ENCODE results near the gene RNFT1. TPM values are rescaled to one million over a fixed set of nuclear protein-coding genes. Genes with fewer than 3 reads are reported as not detected.
"Not testable (repeated sequence)": the region's sequence is repeated elsewhere in the genome, so short reads cannot be mapped to it uniquely, and the experiment has no call there.

RNFT1 gene
- total RNA-seq, 2 donors from 2014 or later = 20.1 to 25.5 TPM

DNA sequence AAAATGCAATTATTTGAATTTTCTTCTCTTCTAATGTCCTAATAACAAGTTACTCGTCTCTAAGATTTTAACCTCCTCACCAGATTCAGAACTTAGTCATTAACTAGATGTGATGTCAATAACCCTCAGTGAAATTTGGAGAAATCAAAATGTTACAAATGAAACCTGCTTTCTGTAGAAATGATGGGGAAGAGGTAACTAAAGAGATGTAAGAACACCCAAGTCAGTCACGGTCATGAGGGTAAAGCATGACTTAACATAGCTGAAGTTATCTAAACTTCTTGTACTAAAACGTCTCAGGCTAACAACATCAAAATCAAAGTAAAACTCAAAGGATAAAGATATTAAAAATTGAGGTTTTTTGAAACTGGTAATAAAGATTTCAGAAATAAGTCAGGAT, 9.7 kb downstream of the RNFT1 start:
- H3K36me3 Mint-ChIP-seq = peaks cover 15% of the 10 kb centered on the region
- no peak for ATAC-seq

DNA sequence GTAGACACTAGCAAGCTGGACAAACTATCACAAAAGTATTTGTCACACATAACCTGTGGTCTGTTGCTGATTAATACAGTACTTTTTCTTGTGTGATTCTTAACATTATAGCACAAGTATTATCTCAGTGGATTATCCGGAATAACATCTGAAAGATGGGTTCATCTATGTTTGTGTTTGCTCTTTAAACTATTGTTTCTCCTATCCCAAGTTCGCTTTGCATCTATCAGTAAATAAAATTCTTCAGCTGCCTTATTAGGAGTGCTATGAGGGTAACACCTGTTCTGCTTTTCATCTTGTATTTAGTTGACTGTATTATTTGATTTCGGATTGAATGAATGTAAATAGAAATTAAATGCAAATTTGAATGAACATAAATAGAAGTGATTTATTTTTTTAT, 14.5 kb downstream of the RNFT1 start:
- peaks cover 15% of the 10 kb centered on the region for H3K36me3 Mint-ChIP-seq
- H3K27ac Mint-ChIP-seq = no peak overlapping the region
- no peak overlapping the region for H3K4me3 Mint-ChIP-seq
- H3K27me3 Mint-ChIP-seq = no peaks in the 10 kb centered on the region
- ATAC-seq (no peak), DNase-seq (ENCODE audit: low spot score) (no peak)
- H3K9me3 Mint-ChIP-seq = no peaks in the 10 kb centered on the region
- H3K4me1 Mint-ChIP-seq (ENCODE audit: low read depth in 2 of 2) = peaks cover 2 to 14% of the 10 kb centered on the region in 2 donors

More for the DNA sequence above, 9.7 kb downstream of the RNFT1 start:
- Mint-ChIP-seq H3K4me3 (no peak overlapping the region), H3K27ac (no peak overlapping the region), H3K9me3 (no peaks in the 10 kb centered on the region), H3K27me3 (no peaks in the 10 kb centered on the region), H3K4me1 (ENCODE audit: low read depth in 2 of 2) (peaks cover 4 to 5% of the 10 kb centered on the region in 2 donors)
- DNase-seq (ENCODE audit: low spot score) = no peak

DNA sequence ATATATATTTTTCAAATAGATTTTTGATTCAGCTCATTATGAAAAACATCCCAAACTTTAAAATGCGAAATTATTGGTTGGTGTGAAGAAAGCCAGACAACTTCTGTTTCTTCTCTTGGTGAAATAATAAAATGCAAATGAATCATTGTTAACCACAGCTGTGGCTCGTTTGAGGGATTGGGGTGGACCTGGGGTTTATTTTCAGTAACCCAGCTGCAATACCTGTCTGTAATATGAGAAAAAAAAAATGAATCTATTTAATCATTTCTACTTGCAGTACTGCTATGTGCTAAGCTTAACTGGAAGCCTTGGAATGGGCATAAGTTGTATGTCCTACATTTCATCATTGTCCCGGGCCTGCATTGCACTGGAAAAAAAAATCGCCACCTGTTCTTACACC, 17.2 kb downstream of the RNFT1 start:
- not testable (repeated sequence) for H3K4me3 Mint-ChIP-seq; H3K9me3 Mint-ChIP-seq; DNase-seq (ENCODE audit: low spot score); H3K27me3 Mint-ChIP-seq; H3K27ac Mint-ChIP-seq
- H3K4me1 Mint-ChIP-seq (ENCODE audit: low read depth in 2 of 2) = peaks cover 2 to 14% of the 10 kb centered on the region in 2 donors
- H3K36me3 Mint-ChIP-seq = peaks cover 17% of the 10 kb centered on the region
- ATAC-seq = peak in 1 of 2 donors; percentile 13

DNA sequence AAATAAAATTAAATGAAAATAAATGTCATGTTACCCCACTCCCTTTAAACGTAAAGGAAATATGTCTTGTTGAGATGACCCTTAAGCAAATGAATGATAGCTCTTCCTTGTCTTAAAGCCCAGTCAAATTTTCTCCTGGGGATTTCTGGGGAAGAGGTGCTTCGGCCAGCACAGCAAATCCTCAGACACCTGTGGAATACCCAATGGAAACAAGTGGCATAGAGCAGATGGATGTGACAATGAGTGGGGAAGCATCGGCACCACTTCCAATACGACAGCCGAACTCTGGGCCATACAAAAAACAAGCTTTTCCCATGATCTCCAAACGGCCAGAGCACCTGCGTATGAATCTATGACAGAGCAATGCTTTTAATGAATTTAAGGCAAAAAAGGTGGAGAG, 18.1 kb downstream of the RNFT1 start:
- peaks cover 19% of the 10 kb centered on the region for H3K36me3 Mint-ChIP-seq
- H3K27ac Mint-ChIP-seq; H3K27me3 Mint-ChIP-seq; ATAC-seq; H3K9me3 Mint-ChIP-seq; DNase-seq (ENCODE audit: low spot score); H3K4me3 Mint-ChIP-seq: not testable (repeated sequence)
- peaks cover 2 to 14% of the 10 kb centered on the region in 2 donors for H3K4me1 Mint-ChIP-seq (ENCODE audit: low read depth in 2 of 2)

DNA sequence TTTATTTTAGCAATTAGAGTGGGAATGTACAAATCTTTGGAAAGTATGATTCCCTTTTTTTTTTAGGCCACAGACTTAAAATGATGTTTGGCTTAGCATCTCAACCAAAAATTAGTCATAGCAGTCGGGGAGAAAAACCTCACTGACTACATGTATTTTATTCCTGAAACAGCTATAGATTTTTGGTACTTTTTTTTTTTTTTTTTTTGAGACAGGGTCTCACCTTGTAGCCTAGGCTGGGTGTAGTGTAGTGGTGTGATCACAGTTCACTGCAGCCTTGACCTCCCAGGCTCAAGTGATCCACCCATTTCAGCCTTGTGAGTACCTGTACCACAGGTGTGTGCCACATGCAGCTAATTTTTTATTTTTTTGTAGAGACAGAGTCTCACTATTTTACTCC, 23.4 kb downstream of the RNFT1 start:
- no peaks in the 10 kb centered on the region for H3K9me3 Mint-ChIP-seq
- DNase-seq (ENCODE audit: low spot score) (no peak), ATAC-seq (no peak)
- no peak overlapping the region for H3K27ac Mint-ChIP-seq
- peaks cover 24% of the 10 kb centered on the region for H3K36me3 Mint-ChIP-seq
- H3K4me3 Mint-ChIP-seq = no peak overlapping the region
- H3K27me3 Mint-ChIP-seq = no peaks in the 10 kb centered on the region
- H3K4me1 Mint-ChIP-seq (ENCODE audit: low read depth in 2 of 2) = peaks cover 2 to 7% of the 10 kb centered on the region in 2 donors

DNA sequence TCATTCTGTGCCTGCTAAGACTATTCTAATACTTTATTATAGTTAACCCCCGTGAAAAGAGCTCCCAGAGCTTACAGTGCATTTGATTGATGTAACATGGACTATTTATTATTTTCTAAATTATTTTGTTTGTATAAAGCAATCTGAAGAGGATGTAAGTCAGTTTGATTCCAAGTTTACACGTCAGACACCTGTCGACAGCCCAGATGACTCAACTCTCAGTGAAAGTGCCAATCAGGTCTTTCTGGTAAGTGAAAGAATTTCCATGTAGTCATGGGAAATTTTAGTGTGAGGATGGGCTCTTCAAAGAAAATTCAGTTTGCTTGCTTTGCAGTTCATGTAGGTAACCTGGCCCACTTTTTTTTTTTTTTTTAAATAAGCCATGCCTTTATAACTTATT, 23.8 kb downstream of the RNFT1 start:
- not testable (repeated sequence) for H3K4me3 Mint-ChIP-seq; H3K9me3 Mint-ChIP-seq; H3K27ac Mint-ChIP-seq; DNase-seq (ENCODE audit: low spot score); H3K27me3 Mint-ChIP-seq; ATAC-seq; H3K4me1 Mint-ChIP-seq (ENCODE audit: low read depth in 2 of 2)
- peaks cover 20% of the 10 kb centered on the region for H3K36me3 Mint-ChIP-seq

DNA sequence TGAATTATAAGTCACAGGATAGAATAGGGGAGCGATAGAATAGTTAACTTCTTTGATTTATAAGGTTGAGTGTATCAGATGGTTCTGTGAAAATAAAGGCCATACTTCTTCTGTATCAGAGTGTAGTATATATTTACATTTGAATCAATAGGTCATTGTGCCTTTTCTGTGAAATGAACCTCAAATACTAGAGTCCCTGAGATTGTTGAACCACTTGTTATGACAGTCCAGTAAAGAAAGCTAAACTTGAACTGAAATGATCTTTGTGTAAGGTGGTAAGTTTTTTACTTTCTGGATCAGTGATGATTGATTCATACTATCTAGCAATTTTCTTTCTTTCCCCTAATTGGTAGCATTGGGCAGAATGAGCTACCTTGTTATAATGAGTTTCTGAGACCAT, 31.2 kb downstream of the RNFT1 start:
- H3K27ac Mint-ChIP-seq; DNase-seq (ENCODE audit: low spot score); H3K27me3 Mint-ChIP-seq; H3K9me3 Mint-ChIP-seq; H3K4me1 Mint-ChIP-seq (ENCODE audit: low read depth in 2 of 2); H3K4me3 Mint-ChIP-seq; ATAC-seq: not testable (repeated sequence)
- H3K36me3 Mint-ChIP-seq = peaks cover 25% of the 10 kb centered on the region

DNA sequence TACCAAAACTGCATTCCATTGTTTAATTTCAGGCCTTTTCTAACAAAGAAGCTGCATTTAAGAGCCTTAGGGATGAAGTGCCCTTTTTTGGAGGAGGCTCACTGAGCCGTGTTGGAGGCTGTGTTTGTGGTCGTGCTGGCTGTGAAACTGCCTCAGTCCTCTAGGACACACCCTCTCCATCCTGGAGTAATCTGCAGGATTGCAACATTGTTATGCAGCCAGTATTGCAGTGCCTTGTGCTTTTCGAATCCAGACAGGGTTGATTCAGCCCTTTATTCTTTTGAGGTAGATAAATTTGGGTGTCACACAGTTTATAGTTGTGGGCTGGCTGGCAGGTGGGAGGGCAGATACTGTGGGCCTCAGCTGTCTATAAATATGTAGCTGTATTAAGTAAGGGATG, 33.8 kb downstream of the RNFT1 start:
- H3K4me3 Mint-ChIP-seq; H3K27ac Mint-ChIP-seq; ATAC-seq; H3K9me3 Mint-ChIP-seq; DNase-seq (ENCODE audit: low spot score); H3K27me3 Mint-ChIP-seq; H3K4me1 Mint-ChIP-seq (ENCODE audit: low read depth in 2 of 2): not testable (repeated sequence)
- peaks cover 20% of the 10 kb centered on the region for H3K36me3 Mint-ChIP-seq

DNA sequence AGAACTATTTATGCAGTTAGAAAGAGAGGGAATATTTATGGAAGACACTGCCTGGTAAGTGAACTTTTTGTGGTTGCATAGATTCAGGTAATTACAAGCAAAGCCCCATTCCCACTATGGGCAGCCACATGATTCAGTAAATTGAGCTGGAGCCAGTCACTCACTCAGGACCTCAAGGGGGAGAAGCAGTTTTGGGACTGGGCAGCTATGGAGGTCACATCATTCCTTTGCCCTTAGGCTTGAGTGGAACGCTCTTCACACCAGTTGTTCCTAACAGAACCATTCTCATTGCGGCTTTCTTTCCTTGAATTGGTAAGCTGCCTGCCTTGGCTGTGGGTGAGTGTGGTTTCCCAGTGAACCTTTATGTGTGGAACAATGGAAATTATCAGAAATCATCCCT, 34.4 kb downstream of the RNFT1 start:
- not testable (repeated sequence) for DNase-seq (ENCODE audit: low spot score); H3K27me3 Mint-ChIP-seq; H3K27ac Mint-ChIP-seq; H3K4me3 Mint-ChIP-seq; H3K9me3 Mint-ChIP-seq; H3K4me1 Mint-ChIP-seq (ENCODE audit: low read depth in 2 of 2); ATAC-seq
- peaks cover 22% of the 10 kb centered on the region for H3K36me3 Mint-ChIP-seq

DNA sequence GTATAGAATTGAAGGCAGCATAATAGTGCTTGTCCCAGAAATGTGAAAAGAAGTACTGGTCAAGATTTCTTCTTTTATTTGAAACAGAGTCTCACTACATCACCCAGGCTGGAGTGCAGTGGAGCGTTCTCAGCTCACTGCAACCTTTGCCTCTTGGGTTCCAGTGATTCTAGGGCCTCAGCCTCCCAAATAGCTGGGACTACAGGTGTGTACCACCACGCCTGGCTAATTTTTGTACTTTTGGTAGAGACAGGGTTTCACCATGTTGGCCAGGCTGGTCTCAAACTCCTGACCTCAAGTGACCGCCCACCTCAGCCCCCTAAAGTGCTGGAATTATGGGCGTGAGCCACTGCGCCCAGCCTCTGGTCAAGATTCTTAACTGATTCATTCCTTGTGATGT, 43.9 kb downstream of the RNFT1 start:
- not testable (repeated sequence) for H3K27me3 Mint-ChIP-seq; H3K4me1 Mint-ChIP-seq (ENCODE audit: low read depth in 2 of 2); H3K4me3 Mint-ChIP-seq; DNase-seq (ENCODE audit: low spot score); H3K27ac Mint-ChIP-seq; ATAC-seq; H3K9me3 Mint-ChIP-seq
- H3K36me3 Mint-ChIP-seq = peaks cover 17% of the 10 kb centered on the region

DNA sequence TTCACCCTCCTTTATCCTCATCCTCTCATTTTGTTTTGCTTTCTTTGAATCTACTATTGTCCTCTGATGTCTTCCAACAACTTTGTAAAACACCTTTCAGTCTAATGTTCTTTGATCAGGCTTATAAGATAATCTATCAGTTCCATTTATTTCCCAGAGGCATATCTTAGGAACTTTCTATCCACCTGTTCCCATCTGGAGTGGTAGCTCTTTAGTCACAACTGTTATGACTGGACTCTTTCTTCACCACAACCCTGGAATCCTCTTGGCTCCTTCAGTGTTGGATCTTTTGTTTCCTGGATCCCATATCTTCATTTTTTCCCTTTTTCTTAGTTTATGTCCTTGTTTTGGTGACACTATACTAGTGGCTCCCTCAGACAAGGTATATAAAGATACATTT, 48.1 kb downstream of the RNFT1 start:
- Mint-ChIP-seq H3K4me1 (ENCODE audit: low read depth in 2 of 2) (peaks cover 0 to 5% of the 10 kb centered on the region in 2 donors), H3K27me3 (no peaks in the 10 kb centered on the region), H3K36me3 (peaks cover 23% of the 10 kb centered on the region), H3K4me3 (no peak overlapping the region), H3K27ac (no peak overlapping the region), H3K9me3 (no peaks in the 10 kb centered on the region)
- DNase-seq (ENCODE audit: low spot score) (no peak), ATAC-seq (no peak)

DNA sequence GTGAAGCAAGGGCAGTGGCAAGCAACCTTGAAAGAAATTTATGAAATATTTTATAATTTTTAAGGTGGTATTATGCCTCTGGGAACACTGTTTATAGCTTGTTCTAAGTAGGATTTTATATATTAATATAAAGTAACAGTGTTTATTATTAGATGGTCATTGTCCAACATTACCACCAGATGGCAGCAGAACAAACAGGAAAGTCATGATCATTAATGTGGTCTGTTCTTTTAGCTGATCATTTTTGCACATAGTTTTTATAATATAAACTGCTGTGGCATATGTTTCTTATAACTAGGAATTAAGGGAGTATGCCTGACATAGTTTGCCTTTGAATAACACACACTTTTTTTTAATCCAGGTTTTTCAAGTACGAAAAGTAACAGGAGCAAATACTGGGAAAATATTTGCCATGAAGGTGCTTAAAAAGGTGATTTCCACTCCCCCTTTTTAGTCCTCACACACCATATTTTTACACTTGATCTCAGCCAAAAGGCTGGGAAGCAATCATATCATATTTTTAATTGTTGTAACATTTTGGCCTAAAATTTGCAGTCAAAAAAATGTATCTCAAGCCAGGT, 50.2 kb downstream of the RNFT1 start:
- peaks cover 0 to 5% of the 10 kb centered on the region in 2 donors for H3K4me1 Mint-ChIP-seq (ENCODE audit: low read depth in 2 of 2)
- no peaks in the 10 kb centered on the region for H3K9me3 Mint-ChIP-seq
- no peak for DNase-seq (ENCODE audit: low spot score)
- H3K27me3 Mint-ChIP-seq = no peaks in the 10 kb centered on the region
- no peak overlapping the region for H3K27ac Mint-ChIP-seq
- H3K4me3 Mint-ChIP-seq = no peak overlapping the region
- H3K36me3 Mint-ChIP-seq = peaks cover 17% of the 10 kb centered on the region
- no peak for ATAC-seq

DNA sequence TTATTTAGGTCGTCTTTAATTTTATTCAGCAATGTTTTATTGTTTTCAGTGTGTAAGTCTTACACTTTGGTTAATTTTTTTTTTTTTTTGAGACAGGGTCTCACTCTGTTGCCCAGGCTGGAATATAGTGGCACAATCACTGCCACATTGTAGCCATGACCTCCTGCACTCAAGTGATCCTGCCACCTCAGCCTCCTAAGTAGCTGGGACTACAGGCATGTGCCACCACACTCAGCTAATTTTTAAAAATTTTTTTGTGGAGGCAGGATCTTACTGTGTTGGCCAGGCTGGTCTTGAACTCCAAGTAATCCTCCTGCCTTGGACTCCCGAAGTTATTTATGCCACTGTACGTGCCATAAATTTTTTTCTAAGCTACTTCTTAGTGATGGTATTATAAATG, 57.1 kb downstream of the RNFT1 start:
- H3K27ac Mint-ChIP-seq = no peak overlapping the region
- no peak for ATAC-seq

DNA sequence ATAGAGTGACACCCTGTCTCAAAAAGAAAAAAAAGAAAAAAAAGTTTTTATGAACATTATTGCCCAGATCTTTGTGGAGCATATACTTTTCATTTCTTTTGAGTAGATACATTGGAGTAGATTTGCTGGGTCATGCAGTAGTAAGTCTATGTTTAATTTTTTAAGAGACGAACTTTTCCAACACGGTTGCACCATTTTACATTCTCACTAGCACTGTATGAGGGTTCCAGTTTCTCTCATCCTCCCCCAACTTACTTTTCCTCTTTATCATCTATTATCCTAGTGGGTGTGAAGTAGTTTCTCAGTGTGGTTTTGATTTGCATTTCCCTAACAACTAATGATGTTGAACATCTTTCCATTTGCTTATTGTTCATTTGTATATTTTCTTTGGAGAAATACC, 61.1 kb downstream of the RNFT1 start:
- ATAC-seq = no peak
- H3K27ac Mint-ChIP-seq = no peak overlapping the region
- H3K9me3 Mint-ChIP-seq = no peaks in the 10 kb centered on the region
- H3K36me3 Mint-ChIP-seq = no peaks in the 10 kb centered on the region
- H3K4me3 Mint-ChIP-seq = no peak overlapping the region
- DNase-seq (ENCODE audit: low spot score) = no peak
- no peaks in the 10 kb centered on the region for H3K27me3 Mint-ChIP-seq
- peaks cover 14 to 15% of the 10 kb centered on the region in 2 donors for H3K4me1 Mint-ChIP-seq (ENCODE audit: low read depth in 2 of 2)

More for the DNA sequence above, 57.1 kb downstream of the RNFT1 start:
- Mint-ChIP-seq H3K4me1 (ENCODE audit: low read depth in 2 of 2) (peaks cover 6 to 12% of the 10 kb centered on the region in 2 donors), H3K9me3 (no peaks in the 10 kb centered on the region), H3K4me3 (no peak overlapping the region), H3K36me3 (no peaks in the 10 kb centered on the region), H3K27me3 (no peaks in the 10 kb centered on the region)
- DNase-seq (ENCODE audit: low spot score) = no peak

All from natural killer cell treated with Interleukin-12 subunit alpha and Interleukin-12 subunit beta and Interleukin-15 and Interleukin-18, amount 100 ng/mL, for 72 hours (primary cell).